ENCODE measurements around the gene OR4X2. TPM values are rescaled to one million over a fixed set of nuclear protein-coding genes. Genes with fewer than 3 reads are reported as not detected.

OR4X2 gene
- not detected in 2 replicates for total RNA-seq

GRCh38 chr11:48244804-48245203 is at the start of gene OR4X2:
Gene OR4X2, plus strand, starts transcription at chr11:48245104. Its CDS starts 0 bp downstream, at chr11:48245104.

GRCh38 chr11:48216510-48216909 is 28.4 kb upstream of the OR4X2 start, which contains the start of gene OR4B1:
Gene OR4B1, plus strand, starts transcription at chr11:48216810. Its CDS starts 0 bp downstream, at chr11:48216810.

GRCh38 chr11:48263423-48263911 is 18.6 kb downstream of the OR4X2 start, which contains the start of gene OR4X1:
Gene OR4X1, plus strand, starts transcription at chr11:48263861. Its CDS starts 0 bp downstream, at chr11:48263861.

Other genes with a start within 250 kb of the OR4X2 start
- gene OR4B1, start 28.3 kb upstream of the OR4X2 start, total RNA-seq, result not detected in 2 replicates
- gene OR4X1, start 18.8 kb downstream of the OR4X2 start, total RNA-seq, result not detected in 2 replicates
- not detected in 2 replicates for gene OR4S1, start 61.1 kb downstream of the OR4X2 start, total RNA-seq
- not detected in 2 replicates for gene OR4C3, start 79.8 kb downstream of the OR4X2 start, total RNA-seq
- not detected in 2 replicates for gene OR4C5, start 121.4 kb downstream of the OR4X2 start, total RNA-seq
- not detected in 2 replicates for gene OR4A47, start 243.7 kb downstream of the OR4X2 start, total RNA-seq

Data from smooth muscle cell of trachea (primary cell).